Middle frontal gyrus (tissue), 1 donor: ENCODE data around the gene SLC22A7.
"Not testable (repeated sequence)": the region's sequence is repeated elsewhere in the genome, so short reads cannot be mapped to it uniquely, and the experiment has no call there.

Experiments used
- DNase-seq: peaks from one replicate; pipeline ENCODE4 v3.0.0-alpha.2; 2015; ENCODE audit warnings: low spot score; ENCODE audit errors: extremely low spot score

SLC22A7 gene

GRCh38 chr6:43334466-43335095 is 36.5 kb downstream of the SLC22A7 start:
- DNase-seq = no peak

DNA sequence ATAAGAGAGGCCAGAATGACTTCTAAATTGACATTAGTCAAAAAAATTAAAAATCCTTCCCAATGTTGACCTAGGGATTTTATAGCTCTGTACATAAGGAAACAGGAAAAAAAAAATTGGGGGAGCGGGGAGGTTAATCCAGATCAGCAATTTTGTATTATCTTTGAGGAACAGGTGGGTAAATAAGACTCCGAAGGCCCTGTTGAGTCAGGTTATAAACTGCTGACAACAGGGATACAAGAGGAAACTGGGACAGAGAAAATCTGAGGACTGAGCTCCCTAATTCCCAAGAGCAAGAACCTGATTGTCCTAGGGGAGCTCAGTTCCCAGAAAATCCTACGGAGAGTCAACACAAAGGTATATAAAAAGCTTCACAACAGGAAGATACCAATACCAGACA is 37.4 kb downstream of the SLC22A7 start:
- DNase-seq = no peak

DNA sequence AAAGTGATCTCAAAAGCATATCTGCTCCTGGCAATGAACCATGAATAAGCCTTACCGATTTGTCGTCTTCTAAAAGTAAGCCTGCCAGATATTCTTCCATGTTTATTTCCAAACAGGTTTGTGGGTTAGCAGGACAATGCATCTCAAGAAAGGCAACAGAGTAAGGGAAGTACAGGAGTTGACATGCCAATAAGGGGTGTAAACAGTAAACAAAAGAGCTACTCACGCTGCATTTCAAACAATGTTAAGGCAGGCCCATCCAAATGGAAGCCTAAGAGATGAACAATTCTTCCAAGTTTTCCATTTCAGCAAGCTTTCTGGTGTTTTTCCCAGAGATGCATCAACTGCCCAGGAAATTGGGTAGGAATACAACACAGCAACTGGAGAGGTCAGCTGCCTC is 38.3 kb downstream of the SLC22A7 start:
- no peak for DNase-seq

- no peak for DNase-seq
Measured at GRCh38 chr6:43338243-43338642, 40.2 kb downstream of the SLC22A7 start.

GRCh38 chr6:43339168-43339567 is 41.1 kb downstream of the SLC22A7 start:
- DNase-seq = no peak

DNA sequence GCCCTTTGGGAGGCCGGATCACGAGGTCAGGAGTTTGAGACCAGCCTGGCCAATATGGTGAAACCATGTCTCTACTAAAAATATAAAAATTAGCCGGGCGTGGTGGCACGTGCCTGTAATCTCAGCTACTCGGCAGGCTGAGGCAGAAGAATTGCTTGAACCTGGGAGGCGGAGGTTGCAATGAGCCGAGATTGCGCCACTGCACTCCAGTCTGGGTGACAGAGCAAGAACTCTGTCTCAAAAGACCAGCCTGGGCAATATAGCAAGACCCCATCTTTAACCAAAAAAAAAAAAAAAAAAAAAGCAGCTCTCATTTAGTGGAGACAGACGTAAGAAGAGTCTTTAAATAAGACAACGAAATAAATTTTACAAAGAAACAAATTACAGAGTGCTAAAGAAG is 48.2 kb downstream of the SLC22A7 start:
- not testable (repeated sequence) for DNase-seq

DNA sequence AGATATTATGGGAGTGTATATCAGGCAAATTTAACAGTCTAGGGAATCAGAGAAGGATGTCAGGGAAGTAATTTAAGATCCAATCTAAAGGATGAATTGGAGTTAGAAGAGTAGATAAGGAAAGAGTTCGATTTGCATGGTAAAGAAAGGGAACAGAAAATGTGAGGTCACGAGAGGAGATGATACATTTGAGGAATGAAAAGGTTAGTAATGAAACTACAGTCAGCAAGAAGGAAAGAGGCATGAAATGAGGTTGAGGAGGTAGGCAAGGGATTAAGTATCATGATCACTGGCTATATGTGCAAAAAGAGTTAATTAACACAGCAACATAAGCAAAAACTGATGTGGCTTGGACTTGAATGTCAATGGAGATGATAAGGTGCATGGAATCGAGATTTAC is 49.0 kb downstream of the SLC22A7 start:
- DNase-seq = no peak

- no peak for DNase-seq
Measured at GRCh38 chr6:43347444-43347843, 49.4 kb downstream of the SLC22A7 start.

DNA sequence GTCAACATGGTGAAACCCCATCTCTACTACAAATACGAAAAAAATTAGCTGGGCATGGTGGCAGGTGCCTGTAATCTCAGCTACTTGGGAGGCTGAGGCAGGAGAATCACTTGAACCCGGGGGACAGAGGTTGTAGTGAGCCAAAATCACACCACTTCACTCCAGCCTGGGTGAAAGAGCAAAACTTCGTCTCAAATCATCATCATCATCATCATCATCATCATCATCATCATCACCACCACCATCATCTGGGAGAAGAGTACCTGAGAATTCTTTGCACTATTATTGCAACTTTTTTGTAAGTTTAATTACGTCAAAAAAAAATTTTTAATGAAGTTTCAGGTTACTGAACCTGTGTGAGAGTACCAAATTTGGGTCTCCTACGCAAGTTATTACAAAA is 53.9 kb downstream of the SLC22A7 start:
- DNase-seq = not testable (repeated sequence)
